Measurements from ENCODE around the gene ASCC3.

GRCh38 chr6:100482698-100483097, 398.4 kb downstream of the ASCC3 start:
- TF ChIP-seq FOXM1 (IDR thresholded peaks at IDR 0.05; ENCODE audit: borderline replicate concordance) (no peak), TARDBP (IDR thresholded peaks at IDR 0.05) (no peak), PKNOX1 (IDR thresholded peaks at IDR 0.05) (no peak), BHLHE40 (IDR thresholded peaks at IDR 0.05; ENCODE audit: borderline replicate concordance) (no peak), ARNT (IDR thresholded peaks at IDR 0.05) (no peak), SUZ12 (IDR thresholded peaks at IDR 0.05) (no peak), HDGF (IDR thresholded peaks at IDR 0.05; ENCODE audit: borderline replicate concordance) (no peak), ZNF384 (IDR thresholded peaks at IDR 0.05) (no peak), SP1 (IDR thresholded peaks at IDR 0.05) (no peak), L3MBTL2 (conservative IDR thresholded peaks at IDR 0.05) (no peak), FOXA1 (IDR thresholded peaks at IDR 0.05) (no peak)

Data from HEK293T (cell line).